Measurements from ENCODE around the gene PRAMEF1. TPM values are rescaled to one million over a fixed set of nuclear protein-coding genes. Genes with fewer than 3 reads are reported as not detected.

The PRAMEF1 gene
- total and polyA plus RNA-seq, 2 of the 8 experiments (the other 6 are each of a cell fraction or from before 2014, with no cell fraction given): not detected

DNA sequence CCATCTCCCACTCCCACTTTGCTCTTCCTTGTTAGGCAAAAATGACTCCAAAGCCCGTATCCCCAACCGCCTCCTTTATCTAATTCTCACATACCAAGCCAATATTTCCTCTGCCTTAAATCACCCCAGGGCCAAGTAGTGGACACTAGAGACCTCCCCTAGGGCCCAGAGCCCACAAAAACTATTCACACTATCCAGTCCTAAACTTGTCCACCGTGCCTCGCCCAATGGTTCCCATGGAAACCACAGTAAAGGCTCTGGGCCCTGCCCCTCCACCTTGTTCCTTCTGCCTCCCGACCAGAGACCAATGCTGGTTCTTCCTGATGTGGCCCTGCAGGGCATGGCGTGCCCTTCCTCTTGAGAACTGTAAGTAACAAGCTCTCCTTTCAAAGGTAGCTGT is 33.4 kb upstream of the PRAMEF1 start:
- POLR2A ChIA-PET (ENCODE audit: partially characterized antibody): no interaction called here
- Histone ChIP-seq H3K9me3 (ENCODE audit: insufficient read depth in 2 of 2, low read depth in 1 of 2, low read length in 1 of 2) (no peaks in the 10 kb centered on the region), H3K4me2 (ENCODE audit: insufficient read depth in 1 of 2, low read depth in 2 of 2, low read length in 2 of 2) (no peak overlapping the region), H2BK20ac (ENCODE audit: low read length) (no peak overlapping the region), H3K23me2 (ENCODE audit: low read depth, low read length) (no peaks in the 10 kb centered on the region), H3K23ac (ENCODE audit: insufficient read length) (no peak overlapping the region), H3K4me1 (replicated peaks in 1 of 4; ENCODE audit: control insufficient read depth in 3 of 4, insufficient read depth in 4 of 4, low read length in 3 of 4) (0 out of 7 replicates have a peak, but pooled peaks cover 0 to 3% (median 0%) of the 10 kb centered on the region in 4 experiments), H3K18ac (ENCODE audit: extremely low read depth, low read length) (no peak overlapping the region), H3K36me3 (ENCODE audit: control insufficient read depth in 2 of 4, insufficient read depth in 4 of 4, low read length in 3 of 4) (no peaks in the 10 kb centered on the region), H4K20me1 (replicated peaks in 1 of 2; ENCODE audit: control insufficient read depth in 1 of 2, insufficient read depth in 2 of 2, low read length in 2 of 2) (no peaks in the 10 kb centered on the region), H2AK5ac (ENCODE audit: low read depth, low read length) (no peak overlapping the region), H3K4me3 (ENCODE audit: extremely low read depth in 1 of 4, insufficient read depth in 2 of 4, low read depth in 3 of 4, low read length in 4 of 4) (no peak overlapping the region), H2BK15ac (ENCODE audit: low read length) (no peak overlapping the region), H3K79me2 (ENCODE audit: control insufficient read depth in 1 of 2, insufficient read depth in 2 of 2, low read length in 2 of 2) (no peaks in the 10 kb centered on the region), H3K79me1 (ENCODE audit: low read depth, low read length) (no peaks in the 10 kb centered on the region), H3K4ac (replicated peaks; ENCODE audit: insufficient read length, low read depth, low read length) (no peak overlapping the region), H2BK12ac (ENCODE audit: low read depth, low read length) (no peak overlapping the region), H3K9ac (replicated peaks in 1 of 4; ENCODE audit: extremely low read depth in 1 of 4, low read depth in 3 of 4, low read length in 3 of 4) (no peak overlapping the region), H3K56ac (replicated peaks; ENCODE audit: insufficient read length, low read depth, low read length) (no peak overlapping the region), H3K27ac (ENCODE audit: low read depth, low read length) (no peak overlapping the region), H3K14ac (ENCODE audit: insufficient read length) (no peak overlapping the region), H4K8ac (ENCODE audit: extremely low read depth, insufficient read depth, low read length) (no peak overlapping the region), H3K27me3 (replicated peaks in 1 of 4; ENCODE audit: control insufficient read depth in 3 of 4, extremely low read depth in 1 of 4, insufficient read depth in 3 of 4, low read length in 3 of 4) (no peaks in the 10 kb centered on the region), H2AFZ (ENCODE audit: low read length) (no peak overlapping the region), H4K91ac (replicated peaks; ENCODE audit: insufficient read length, low read length) (no peak overlapping the region), H2BK5ac (ENCODE audit: low read depth, low read length) (no peak overlapping the region), H2BK120ac (replicated peaks; ENCODE audit: low read depth, low read length) (no peak overlapping the region), H4K5ac (ENCODE audit: insufficient read length, low read depth, low read length) (no peak overlapping the region)
- no peak for TF ChIP-seq SRF (IDR thresholded peaks at IDR 0.05; ENCODE audit: low read depth, low read length)
- TF ChIP-seq, protein P1, sequence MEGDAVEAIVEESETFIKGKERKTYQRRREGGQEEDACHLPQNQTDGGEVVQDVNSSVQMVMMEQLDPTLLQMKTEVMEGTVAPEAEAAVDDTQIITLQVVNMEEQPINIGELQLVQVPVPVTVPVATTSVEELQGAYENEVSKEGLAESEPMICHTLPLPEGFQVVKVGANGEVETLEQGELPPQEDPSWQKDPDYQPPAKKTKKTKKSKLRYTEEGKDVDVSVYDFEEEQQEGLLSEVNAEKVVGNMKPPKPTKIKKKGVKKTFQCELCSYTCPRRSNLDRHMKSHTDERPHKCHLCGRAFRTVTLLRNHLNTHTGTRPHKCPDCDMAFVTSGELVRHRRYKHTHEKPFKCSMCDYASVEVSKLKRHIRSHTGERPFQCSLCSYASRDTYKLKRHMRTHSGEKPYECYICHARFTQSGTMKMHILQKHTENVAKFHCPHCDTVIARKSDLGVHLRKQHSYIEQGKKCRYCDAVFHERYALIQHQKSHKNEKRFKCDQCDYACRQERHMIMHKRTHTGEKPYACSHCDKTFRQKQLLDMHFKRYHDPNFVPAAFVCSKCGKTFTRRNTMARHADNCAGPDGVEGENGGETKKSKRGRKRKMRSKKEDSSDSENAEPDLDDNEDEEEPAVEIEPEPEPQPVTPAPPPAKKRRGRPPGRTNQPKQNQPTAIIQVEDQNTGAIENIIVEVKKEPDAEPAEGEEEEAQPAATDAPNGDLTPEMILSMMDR (IDR thresholded peaks at IDR 0.05; ENCODE audit: control extremely low read depth in 1 of 3, insufficient read depth in 1 of 3, low read depth in 1 of 3, low read length in 3 of 3): no peak
- no peak for TF ChIP-seq ZNF274 (IDR thresholded peaks at IDR 0.05; ENCODE audit: borderline replicate concordance, extremely low read depth, low read length)
- TF ChIP-seq EGR1 (IDR thresholded peaks at IDR 0.05; ENCODE audit: borderline replicate concordance, low read depth, low read length): no peak
- FAIRE-seq (no peak), DNase-seq (ENCODE audit: low read depth in 1 of 2, low spot score in 2 of 2) (no peak)
- CTCF ChIA-PET (ENCODE audit: partially characterized antibody): no interaction called here
- WGBS, 2 experiments (ENCODE audit: extremely low coverage in 1 of 2, insufficient coverage in 1 of 2, insufficient read length in 1 of 2, insufficient replicate concordance in 2 of 2, low coverage in 1 of 2, low lambda C conversion rate in 2 of 2, missing lambda C conversion rate in 1 of 2): 82% methylated on average over 6 of the region's 6 CpGs; no CpG with 5 or more reads in 1 of the 2 experiments
